AML-193 (cell line): ENCODE results near the gene FOXO1.
A peak's percentile ranks its signal among the peaks of the same experiment; 100 is the strongest.

Experiments
- DNase-seq, 2 experiments: peaks; one replicate each; lab custom pipeline; 2025; lab: John Stamatoyannopoulos, UW

The FOXO1 gene

GRCh38 chr13:40609972-40610726 lies 56.3 kb downstream of the FOXO1 start:
- no peak for DNase-seq

- no peak for DNase-seq
Measured at GRCh38 chr13:40608308-40608707, 58.1 kb downstream of the FOXO1 start.

- no peak for DNase-seq
Measured at GRCh38 chr13:40605573-40605972, 60.9 kb downstream of the FOXO1 start.

- DNase-seq: no peak
Measured at GRCh38 chr13:40604135-40604534, 62.3 kb downstream of the FOXO1 start.

GRCh38 chr13:40600149-40600751 lies 66.2 kb downstream of the FOXO1 start:
- no peak for DNase-seq

GRCh38 chr13:40599747-40600146 lies 66.7 kb downstream of the FOXO1 start:
- no peak for DNase-seq

- DNase-seq: no peak
Measured at GRCh38 chr13:40599124-40599523, 67.3 kb downstream of the FOXO1 start.

- DNase-seq: no peak
Measured at GRCh38 chr13:40598569-40598968, 67.9 kb downstream of the FOXO1 start.

GRCh38 chr13:40597735-40598365 lies 68.6 kb downstream of the FOXO1 start:
- no peak for DNase-seq

- DNase-seq: no peak
Measured at GRCh38 chr13:40596484-40596883, 70.0 kb downstream of the FOXO1 start.

- DNase-seq: no peak
Measured at GRCh38 chr13:40595693-40596092, 70.7 kb downstream of the FOXO1 start.

GRCh38 chr13:40592035-40592434 lies 74.4 kb downstream of the FOXO1 start:
- DNase-seq: no peak

- no peak for DNase-seq
Measured at GRCh38 chr13:40591091-40591490, 75.3 kb downstream of the FOXO1 start.

GRCh38 chr13:40590112-40590862 lies 76.2 kb downstream of the FOXO1 start:
- DNase-seq: no peak

GRCh38 chr13:40589285-40590109 lies 76.9 kb downstream of the FOXO1 start:
- DNase-seq: peak; percentile 98 to 99

GRCh38 chr13:40588101-40588500 lies 78.3 kb downstream of the FOXO1 start:
- no peak for DNase-seq

GRCh38 chr13:40586886-40587565 lies 79.4 kb downstream of the FOXO1 start:
- DNase-seq: no peak

- no peak for DNase-seq
Measured at GRCh38 chr13:40585911-40586471, 80.5 kb downstream of the FOXO1 start.

- no peak for DNase-seq
Measured at GRCh38 chr13:40583738-40584137, 82.7 kb downstream of the FOXO1 start.

- DNase-seq: no peak
Measured at GRCh38 chr13:40582531-40582930, 83.9 kb downstream of the FOXO1 start.

- DNase-seq: no peak
Measured at GRCh38 chr13:40581277-40581579, 85.2 kb downstream of the FOXO1 start.
